NT2/D1 (cell line): ENCODE measurements around the gene NUDT1.

Experiments
- SUZ12 ChIP-seq: IDR thresholded peaks from 2 replicates; pipeline ENCODE4 v1.6.1; 2011; ENCODE audit not compliant: insufficient read length, insufficient read depth; ENCODE audit errors: extremely low read depth
- YY1 ChIP-seq: IDR thresholded peaks from 2 replicates; pipeline ENCODE4 v1.6.1; 2011; ENCODE audit not compliant: insufficient read length, insufficient read depth

GRCh38 chr7:2219606-2220005 lies 22.4 kb upstream of the NUDT1 start:
- TF ChIP-seq SUZ12 (no peak), YY1 (no peak)
